LoVo (cell line): ENCODE data around the gene UPB1.
"Not testable (repeated sequence)": the region's sequence is repeated elsewhere in the genome, so short reads cannot be mapped to it uniquely, and the experiment has no call there.

Source experiments
- DNase-seq: peaks from one replicate; pipeline ENCODE4 v3.0.0-alpha.2; 2016; ENCODE audit warnings: low spot score

UPB1 gene

DNA sequence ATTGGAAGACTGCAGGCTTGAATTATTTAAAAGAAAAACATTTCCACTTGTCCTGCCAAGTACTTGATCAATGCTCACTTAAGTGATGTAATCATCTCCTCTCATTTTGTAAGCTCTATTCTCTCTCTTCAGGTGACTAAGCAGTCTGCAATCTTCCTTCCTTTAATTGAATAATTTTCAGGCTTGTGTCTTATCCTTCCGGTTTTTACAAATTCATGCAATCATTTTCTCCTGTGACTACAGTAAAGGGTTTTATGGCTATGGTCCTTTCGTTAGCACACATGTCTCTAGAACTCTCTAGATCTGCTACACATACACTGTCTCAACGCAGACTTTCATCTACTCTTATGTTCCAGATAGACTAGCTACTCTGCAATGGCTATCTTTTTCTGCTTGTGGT is 12.6 kb upstream of the UPB1 start:
- DNase-seq, result peak; percentile 37

DNA sequence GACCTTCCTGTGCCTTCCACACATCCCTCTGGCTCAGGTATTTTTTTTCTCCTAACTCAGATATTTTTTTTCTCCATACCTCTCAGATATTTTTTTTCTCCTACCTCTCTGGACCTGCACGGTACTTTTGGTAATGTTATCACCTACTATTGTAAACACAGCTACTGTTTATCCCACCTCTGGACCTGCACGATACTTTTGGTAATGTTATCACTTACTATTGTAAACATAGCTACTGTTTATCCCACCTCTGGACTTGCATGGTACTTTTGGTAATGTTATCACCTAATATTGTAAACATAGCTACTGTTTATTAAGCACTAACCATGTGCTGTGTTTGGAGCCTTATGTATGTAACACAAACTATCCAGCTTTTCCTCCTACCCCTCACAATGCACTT is 12.1 kb upstream of the UPB1 start:
- DNase-seq, result no peak

DNA sequence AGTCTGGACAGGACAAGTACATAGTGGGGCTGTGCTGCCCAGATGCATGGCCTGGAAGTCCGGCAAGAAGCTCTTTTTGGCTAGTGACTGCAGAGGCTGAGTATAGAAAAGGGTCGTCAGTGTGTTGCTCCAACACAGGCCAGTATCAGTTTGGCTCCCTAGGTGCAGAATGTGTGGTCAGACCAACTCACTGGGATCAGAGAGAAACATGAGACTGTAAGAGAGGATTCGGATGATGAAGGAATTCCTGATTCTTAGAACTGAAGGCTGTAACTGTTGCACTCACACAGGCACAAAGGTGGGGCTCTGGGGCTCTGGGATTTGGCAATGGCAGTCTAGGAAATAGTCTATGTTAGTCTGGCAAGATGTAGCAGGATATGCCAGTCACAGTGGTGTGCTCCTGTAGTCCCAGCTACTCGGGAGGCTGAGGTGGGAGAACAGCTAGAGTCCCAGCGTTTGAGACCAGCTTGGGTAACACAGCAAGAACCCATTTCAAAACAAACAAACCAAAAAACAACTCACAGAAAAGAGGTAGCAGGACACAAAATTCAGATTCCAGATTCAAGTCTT is 11.1 kb upstream of the UPB1 start:
- DNase-seq, result no peak

DNA sequence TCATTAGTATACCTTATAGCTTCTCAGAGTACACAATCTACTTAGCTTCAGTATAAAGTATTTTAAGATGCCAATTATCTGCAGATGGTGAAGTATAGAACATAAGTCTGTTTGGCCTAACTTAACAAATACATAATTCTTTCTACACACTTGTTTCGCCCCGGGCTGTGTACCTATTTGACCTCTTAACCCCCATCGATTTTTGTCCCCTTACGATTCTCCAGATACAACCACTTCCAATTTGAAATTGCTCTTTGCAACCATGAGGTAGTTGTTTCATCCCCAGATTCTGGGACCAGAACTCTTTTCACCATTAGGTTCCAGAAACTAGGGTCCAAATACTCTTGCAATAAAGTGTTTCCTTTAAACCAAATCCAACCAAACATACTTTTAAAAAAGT is 10.0 kb upstream of the UPB1 start:
- no peak for DNase-seq

- no peak for DNase-seq
Measured at GRCh38 chr22:24485608-24486007, 9.5 kb upstream of the UPB1 start.

GRCh38 chr22:24486501-24486921 is 8.6 kb upstream of the UPB1 start:
- no peak for DNase-seq

GRCh38 chr22:24489011-24489410 is 6.1 kb upstream of the UPB1 start:
- DNase-seq, result no peak

- not testable (repeated sequence) for DNase-seq
Measured at GRCh38 chr22:24489434-24489833, 5.7 kb upstream of the UPB1 start.

DNA sequence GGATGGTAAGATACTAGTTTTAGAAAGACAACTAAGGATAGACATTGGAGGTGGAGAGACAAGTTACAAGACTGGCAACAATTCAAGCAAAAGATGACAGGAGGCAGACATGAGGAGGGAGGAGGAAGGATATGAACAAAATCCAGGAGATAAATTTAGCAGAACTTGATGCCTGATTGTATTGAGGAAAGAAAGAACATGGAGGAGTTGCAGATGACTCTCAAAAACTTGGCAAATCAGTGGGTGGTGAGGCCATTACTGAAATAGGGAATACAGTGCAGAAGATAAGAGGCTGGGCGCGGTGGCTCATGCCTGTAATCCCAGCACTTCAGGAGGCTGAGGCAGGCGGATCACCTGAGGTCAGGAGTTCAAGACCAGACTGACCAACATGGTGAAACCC is 2.7 kb upstream of the UPB1 start:
- no peak for DNase-seq

- no peak for DNase-seq
Measured at GRCh38 chr22:24494167-24494527, 985 bp upstream of the UPB1 start.

- no peak for DNase-seq
Measured at GRCh38 chr22:24495365-24495675, 188 bp downstream of the UPB1 start.

- no peak for DNase-seq
Measured at GRCh38 chr22:24496234-24496633, 1.1 kb downstream of the UPB1 start.

- DNase-seq, result no peak
Measured at GRCh38 chr22:24496661-24497060, 1.5 kb downstream of the UPB1 start.

DNA sequence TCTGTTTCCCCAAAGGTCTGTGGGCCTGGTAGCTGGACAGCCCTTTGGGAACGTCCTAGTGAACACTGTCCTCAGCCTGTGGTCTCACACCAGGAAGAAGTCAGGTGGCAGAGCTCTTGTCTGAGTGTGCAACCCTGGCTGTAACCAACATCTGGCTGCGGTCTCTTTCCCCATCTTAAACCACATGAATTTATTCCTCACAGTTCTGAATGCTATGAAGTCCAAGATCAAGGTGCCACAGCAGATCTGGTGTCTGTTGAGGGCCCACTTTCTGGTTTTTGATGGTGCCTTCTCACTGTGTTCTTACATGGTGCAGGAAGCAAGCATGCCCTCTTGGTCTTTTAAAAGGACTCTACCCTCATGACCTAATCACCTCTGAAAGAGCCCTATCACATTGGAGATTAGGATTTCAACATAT is 2.7 kb downstream of the UPB1 start:
- DNase-seq, result no peak

DNA sequence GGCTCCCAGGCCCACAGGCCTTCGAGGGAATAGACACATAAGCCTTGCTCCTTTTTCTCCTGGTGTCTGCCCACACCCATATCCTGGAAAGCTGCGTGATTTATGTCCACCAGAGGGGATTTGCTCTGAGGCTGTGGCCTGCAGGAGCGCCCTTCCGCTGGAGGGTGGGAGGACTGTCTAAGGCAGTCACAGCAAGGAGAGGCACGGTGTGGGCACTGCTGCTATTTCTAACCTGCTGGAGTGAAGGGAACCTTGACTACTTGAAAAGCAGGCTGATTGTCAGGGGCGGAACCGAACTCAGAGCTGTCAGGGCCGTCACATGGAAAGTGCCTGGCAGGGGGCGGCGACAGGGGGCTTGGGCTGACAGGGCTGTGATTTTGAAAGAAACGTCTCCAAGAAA is 3.7 kb downstream of the UPB1 start:
- no peak for DNase-seq

DNA sequence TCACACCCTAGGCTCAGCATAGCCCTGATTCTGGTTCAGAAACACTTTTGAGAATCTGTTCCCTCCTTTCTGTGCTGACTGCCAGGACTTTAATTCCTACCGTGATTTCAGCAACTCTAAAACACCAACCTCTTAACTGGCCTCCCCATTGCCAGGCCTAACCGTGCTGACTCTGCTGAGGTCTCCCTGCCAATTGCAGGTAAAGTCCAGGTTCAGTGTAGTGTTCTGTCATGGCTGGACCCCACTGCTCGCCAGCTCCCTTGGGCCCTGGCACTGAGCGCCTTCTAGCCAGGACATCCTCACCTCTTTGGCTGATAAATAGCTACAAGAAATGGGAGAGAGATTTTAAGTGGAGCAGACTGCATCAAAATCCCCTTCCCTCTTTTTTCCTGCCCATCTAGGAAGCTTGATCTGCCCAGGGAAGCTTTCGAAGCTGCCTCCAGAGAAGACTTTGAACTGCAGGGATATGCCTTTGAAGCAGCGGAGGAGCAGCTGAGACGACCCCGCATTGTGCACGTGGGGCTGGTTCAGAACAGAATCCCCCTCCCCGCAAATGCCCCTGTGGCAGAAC is 4.7 kb downstream of the UPB1 start:
- no peak for DNase-seq

DNA sequence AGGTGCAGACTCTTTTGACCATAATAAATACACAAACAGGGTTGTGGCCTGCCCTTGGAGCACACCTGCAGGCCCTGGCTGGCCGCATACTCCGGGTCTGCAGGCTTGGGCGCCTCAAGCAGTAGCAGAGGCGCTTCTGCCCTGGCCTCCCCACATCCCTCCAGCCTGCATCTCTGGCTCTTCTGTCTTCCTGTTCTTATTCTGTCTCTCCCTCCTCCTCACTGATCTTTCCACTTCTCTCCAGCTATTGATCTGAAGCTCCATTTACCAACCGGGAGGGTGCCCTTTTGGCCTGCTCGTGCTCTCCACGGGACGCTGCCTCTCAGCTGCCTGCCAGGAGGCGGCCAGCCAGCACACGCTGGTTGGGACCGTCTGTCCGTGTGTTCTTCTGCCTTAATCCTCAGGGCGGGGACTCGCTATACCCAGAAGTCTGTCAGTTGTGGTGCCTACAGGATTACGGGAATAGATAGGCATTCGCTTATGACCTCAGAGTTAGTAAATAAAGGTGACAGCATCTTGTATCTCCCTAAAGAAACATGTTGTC is 5.2 kb downstream of the UPB1 start:
- DNase-seq, result no peak

- DNase-seq, result no peak
Measured at GRCh38 chr22:24501301-24502005, 6.3 kb downstream of the UPB1 start.

DNA sequence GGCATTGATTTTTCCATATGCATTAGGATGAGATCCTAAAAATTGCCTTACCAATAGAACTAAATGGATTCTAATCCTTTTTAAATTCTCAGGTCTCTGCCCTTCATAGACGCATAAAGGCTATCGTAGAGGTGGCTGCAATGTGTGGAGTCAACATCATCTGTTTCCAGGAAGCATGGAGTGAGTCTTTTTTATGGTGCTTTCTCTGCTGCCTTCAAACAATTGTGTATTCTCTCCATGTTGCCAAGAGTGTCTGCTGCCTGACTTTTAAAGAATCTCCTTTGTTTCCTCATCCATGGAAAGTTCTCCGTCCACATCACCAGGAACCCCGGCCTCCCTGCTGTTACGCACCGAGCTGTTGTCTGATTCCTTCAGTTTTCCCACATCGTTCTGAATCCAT is 6.9 kb downstream of the UPB1 start:
- no peak for DNase-seq

- no peak for DNase-seq
Measured at GRCh38 chr22:24502541-24502940, 7.4 kb downstream of the UPB1 start.

- peak; percentile 28 for DNase-seq
Measured at GRCh38 chr22:24503137-24503842, 8.2 kb downstream of the UPB1 start.

GRCh38 chr22:24503843-24504338 is 8.8 kb downstream of the UPB1 start:
- no peak for DNase-seq

DNA sequence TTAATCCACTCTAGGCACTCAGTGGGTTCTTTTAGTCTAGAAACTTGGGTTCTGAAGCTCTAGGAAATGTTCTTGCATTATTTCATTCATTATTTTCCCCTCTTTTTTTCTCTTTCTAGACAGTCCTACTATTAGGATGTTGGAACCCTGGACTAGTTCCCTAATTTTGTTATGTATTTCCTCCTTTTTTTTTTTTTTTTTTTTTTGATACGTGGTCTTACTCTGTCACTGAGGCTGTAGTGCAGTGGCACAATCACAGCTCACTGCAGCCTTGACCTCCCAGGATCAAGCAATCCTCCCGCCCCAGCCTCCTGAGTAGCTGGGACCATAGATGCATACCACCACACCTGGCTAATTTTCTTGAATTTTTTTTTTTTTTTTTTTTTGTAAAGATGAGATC is 9.4 kb downstream of the UPB1 start:
- no peak for DNase-seq
